Femur (tissue), 1 donor: ENCODE measurements around the gene CAMTA1.
"Not testable (repeated sequence)": the region's sequence is repeated elsewhere in the genome, so short reads cannot be mapped to it uniquely, and the experiment has no call there.

Experiments
- DNase-seq: peaks from one replicate; pipeline ENCODE4 v3.0.0-alpha.2; 2017

The CAMTA1 gene

DNA sequence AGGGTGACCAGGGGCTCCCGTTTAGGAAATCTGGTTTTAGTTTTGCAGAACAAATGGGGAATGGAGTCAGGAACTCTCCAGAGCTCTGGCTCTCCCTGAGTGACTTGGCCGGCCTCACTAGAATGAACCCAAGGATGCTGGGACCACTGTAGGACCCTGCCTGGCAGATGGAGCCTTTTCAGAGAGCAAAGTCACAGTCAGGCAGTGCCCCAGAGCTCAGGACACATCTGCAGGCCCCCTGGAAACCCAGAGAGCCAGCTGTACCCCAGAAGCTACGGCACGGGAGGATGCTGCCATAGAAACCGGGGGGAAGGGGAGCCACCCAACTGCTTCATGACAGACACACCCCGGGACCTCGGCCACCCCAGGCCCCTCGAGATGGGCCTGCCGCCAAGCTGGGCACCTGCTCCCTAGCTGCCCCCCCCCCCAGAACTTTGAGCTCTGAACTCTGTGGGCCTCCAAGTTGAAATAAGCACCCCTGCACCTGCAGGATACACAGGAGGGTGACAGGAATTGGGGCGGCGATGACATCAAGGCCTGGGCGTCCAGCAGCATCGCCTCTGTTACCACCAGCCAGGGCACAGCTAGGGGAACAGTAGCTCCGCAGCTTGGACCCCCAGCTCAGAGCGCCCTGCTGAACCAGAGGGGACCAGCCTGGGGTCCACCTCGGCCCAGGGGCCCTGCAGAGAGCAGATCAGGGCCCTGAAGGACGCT is 894.1 kb downstream of the CAMTA1 start:
- DNase-seq, result no peak

DNA sequence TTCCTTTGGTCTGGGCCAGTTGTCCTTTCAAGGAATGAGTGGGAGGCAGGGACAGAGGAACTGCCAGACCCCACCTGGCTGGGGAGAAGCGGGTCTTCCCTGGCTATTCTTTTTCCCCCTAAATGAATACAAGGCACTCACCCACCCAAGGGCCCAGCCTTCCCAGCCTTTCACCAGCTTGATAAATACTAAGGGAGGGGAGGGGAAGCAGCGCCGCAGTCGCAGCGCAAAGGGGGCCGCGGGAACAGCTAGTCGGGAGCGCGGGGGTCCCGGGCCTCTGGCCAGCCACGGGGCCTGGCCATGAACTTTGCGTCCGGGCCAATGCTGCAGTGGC is 894.6 kb downstream of the CAMTA1 start:
- DNase-seq, result no peak

DNA sequence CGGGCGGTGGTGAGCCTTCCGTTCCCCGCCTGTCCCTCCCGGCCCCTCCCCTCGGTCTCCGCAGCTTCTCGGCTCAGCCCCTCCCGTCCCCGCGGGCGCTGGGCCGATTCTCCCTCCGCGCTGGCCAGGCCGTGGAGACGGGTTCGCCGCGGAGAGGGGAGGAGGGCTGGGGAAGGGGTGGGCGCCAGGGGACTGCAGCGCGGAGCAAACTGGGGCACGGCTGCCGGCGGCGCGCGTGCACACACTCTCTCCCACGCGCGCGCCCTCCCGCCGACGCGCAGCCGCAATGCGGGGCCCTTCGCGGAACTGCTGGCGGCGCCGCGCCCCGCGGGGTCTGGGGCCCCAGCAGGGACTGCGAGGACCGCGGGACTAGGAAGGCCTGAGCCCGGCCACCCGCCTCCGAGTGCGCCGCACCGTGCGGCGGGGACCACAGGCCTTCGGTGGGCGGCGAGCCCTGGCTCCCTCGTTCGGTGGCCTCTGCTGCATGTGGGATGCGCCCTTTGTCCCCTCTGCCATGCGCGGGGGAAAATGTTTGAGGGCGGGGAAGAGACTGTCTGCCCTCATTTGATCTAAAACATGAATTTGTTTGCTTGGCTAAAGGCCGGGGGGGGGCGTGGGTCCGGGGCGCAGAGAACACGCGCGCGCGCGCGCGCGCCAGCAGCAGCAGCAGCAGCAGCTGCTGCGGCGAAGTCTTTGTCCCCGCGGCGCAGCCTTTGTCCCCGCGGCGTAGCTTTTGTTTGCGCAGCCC is 895.1 kb downstream of the CAMTA1 start:
- peak; percentile 83 for DNase-seq

DNA sequence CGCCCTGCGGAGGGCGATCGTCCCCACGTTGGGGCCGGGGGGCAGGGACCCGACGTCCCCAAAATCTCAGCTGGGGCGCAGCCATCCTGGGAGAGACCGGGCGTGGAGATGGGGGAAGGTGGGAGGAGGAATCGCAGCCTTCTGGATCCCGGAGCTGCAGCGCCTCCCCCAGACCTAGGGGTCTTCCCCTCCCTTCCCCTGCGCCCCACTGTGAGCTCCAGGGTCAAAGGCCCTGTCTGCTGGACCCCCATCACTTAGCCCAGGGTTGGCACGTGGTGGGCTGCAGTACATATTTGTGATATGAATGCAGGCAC is 895.7 kb downstream of the CAMTA1 start:
- no peak for DNase-seq

DNA sequence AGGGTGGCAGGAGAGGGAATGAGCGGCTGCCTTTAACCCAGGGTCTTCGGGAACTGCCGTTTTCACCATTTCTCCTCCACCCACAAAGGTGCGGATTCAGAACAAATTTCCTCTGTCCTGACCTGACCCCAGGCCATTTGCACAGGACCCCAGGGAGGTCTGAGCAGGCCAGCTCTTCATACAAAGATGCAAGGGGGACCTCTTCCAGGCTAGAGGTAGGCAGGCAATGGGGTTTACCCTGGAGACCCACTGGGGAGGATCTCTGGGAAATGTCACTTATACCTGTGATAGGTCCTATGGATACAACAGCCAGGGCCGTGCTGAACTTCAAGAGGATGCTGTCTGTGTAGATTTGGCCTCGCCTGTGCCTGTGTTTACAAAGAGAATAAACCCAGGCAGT is 896.1 kb downstream of the CAMTA1 start:
- no peak for DNase-seq

DNA sequence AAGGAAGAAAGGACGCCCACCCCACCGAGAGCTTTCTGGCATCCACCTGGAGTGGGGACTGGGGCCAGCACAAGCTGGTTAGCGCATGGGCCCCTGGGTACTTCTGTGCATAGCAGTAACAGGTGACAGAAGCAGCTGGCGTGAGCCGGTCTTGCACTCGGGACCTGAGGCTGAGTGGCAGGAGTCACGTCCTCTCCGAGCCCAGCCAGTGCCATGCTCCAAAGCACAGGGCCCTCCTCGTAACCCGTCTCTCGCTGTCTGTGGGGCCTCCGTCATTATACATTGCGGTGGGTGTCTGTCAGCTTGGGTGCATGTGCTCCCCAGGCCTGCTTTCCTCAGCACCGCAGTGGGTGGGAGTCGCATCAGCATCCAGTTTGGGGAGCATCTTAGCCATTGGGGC is 898.3 kb downstream of the CAMTA1 start:
- DNase-seq, result no peak

DNA sequence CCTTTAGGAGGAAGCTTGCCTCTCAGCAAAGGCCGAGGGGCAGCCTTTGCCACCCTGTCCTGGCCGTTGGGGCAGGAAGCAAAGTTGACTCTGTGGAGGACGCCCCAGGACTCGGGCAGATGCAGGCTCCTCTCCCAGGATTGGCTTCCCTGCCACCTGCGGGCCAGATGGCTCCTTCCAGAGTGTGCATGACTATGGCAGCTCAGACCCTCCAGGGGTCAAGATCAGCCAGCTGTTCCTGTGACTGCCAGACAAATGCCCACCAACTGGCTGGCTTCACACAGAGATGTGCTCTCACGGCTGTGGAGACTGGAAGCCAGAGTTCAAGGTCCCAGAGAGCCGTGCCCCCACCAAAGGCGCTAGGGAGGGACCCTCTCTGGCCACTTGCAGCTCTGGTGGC is 898.9 kb downstream of the CAMTA1 start:
- no peak for DNase-seq

DNA sequence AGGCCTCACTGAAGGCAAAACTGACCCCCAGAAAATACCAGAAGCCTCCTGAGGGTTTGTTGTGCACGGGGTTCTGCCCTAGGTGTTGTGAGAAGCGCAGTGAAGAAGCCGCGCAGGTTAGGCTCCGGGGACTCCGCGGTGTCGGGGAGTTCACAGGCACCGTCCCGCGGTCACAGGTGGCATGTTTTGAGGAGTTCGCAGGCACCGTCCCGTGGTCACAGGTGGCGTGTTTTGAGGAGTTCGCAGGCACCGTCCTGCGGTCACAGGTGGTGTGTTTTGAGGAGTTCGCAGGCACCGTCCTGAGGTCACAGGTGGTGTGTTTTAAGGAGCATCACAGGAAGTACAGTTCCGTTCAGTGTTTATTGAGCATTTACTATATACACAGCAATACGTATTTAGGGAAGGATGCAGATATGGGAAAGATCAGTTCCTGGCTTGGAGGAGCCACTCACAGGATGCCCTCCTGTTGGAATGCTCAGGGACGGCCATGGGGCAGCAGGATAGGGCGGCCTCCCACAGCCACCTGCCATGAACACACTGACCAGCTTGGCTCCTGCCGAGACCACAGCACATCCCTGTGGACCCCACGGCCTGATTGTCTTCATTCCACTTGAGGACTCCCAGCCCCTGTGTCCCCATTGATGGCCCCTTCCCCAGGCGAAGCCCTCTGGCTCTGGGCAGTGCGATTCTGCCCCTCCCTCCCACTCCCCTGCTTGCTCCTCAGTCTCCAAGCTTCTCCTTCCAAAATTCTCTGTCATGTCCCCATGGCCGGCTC is 899.8 kb downstream of the CAMTA1 start:
- DNase-seq, result no peak

DNA sequence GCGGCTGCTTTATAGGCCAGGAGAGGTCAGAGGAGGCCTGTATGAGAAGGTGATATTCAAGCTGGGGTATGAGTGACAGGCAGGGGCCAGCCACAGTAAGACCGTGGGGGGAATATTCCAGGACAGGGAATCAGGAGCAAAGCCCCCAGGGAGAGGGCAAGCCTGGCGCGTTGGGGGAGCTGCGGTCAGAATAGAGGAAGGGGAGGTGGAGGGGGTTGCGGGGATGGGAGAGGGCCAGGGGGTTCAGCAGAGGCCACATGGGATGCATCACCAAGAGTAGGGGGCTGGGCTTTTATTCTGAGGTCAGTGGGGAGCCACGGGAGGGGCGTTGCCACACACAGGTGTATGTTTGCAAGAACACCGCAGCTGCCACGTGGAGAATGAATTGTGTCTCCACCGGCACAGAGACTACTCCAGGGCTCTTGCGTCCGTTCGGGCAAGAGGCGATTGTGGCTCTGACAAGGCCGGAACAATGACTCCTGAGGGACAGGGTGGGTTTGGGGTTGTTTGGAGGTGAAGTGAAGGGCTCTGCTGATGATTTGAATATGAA is 901.1 kb downstream of the CAMTA1 start:
- DNase-seq, result no peak

DNA sequence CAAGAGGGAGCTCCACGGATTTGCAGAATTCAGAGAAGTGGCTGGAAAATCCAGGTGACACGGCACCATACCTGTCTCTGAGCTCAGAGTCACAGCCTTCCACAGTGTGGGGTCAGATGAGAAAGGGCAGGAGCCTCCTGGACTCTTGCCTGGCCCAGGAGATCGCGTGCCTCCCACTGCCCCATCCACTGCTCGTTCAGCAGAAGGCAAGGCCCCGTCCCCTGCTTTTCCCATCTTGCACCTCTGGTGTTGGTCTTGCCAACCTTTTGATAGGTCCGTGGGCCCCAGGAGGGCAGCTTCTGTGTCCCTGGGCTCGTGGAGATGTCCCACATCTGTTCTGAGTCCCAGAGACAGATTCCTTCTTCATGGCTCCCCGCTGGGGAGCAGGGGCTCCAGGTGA is 902.2 kb downstream of the CAMTA1 start:
- no peak for DNase-seq

DNA sequence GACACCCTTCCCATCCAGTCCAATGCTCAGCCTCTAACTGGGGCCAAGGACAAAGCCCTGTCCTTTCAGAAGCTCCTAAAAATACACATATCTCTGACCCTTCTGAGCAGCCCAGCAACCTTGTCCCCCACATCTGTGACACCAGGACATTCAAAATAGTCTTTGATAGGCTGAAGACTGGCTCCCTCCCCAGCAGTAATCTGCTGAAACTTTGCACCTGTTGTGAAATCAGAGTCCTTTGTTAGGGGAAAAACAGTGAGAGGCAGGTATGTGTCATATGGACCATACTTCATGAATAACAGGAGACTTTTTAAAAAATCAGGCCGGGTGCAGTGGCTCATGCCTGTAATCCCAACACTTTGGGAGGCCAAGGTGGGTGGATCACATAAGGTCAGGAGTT is 903.4 kb downstream of the CAMTA1 start:
- no peak for DNase-seq

DNA sequence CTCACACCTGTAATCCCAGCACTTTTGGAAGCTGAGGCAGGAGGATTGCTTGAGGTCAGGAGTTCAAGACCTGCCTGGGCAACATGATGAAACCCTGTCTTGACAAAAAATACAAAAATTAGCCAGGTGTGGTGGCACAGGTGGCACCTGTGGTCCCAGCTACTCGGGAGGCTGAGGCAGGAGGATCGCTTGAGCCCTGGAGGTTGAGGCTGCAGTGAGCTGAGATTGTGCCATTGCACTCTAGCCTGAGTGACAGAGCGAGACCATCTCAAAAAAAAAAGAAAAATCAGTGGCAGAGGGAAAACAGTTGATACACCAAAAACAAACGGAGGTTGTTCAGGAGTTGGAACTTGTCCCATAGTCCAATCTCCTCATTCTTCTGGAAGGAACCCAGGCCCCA is 904.1 kb downstream of the CAMTA1 start:
- not testable (repeated sequence) for DNase-seq

DNA sequence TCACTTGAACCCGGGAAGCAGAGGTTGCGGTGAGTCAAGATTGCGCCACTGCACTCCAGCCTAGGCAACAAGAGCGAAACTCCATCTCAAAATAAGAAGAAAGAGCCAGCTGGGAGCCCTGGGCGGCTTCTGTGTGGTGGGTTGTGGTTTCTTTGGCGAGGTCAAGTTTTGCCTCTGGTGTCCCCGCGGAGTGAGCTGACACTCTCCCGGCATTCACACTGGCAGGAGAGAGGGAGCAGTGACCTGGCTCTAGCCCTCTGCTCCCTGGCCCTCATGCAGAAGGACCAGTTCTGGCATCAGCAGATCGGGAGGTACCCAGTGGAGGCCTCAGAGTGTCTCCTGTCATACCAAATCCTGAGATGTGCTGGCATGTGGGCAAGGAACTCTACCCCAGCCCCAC is 904.8 kb downstream of the CAMTA1 start:
- no peak for DNase-seq

DNA sequence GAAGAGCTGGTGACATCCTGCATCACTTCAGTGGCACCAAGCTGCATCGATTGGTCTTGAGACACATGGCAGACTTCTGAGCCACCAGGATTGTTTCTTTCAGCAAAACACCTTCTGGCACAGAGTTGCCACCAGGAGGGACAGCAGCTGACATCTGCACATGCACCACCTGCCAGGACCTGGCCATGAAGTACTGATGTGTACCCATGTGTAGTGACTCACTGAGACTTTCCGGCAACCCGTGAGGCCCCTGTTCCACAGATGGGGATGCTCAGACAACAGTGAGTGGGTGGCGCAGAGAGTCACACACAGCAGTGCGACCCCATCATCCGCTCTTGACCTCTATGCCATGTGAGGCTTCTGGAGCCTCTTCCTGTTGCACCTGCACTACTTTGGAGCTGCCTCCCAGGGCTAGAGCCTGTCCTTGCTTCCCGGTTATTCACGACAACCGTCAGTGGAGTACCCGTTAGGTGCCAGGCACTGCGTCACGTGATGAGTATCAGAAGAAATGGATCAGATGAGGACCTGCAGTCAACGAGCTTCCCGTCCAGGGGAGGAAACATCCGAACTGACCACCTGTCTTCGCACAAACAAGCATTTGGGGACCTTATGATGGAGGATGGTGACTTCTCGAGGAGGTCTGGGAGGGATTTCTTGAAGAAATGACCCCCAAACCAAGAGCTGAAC is 905.4 kb downstream of the CAMTA1 start:
- no peak for DNase-seq

DNA sequence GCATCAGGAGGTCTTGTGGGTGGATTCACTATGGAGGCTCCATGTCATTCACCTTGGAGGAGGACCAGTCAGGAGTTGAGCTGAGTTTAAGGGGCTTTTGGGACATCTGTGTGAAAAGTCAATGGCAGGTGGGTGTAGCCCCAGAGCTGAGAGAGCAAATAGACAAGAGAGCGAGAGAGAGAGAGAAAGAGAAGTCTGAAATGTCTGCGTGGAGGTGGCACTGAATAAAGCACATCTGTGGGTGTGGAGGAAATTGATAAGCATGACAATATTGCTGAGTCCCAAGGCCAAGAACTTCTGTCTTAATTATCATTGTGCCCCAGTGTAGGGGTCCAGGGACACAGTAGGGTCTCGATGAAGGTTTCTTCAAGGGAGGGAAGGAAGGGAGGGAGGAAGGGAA is 906.3 kb downstream of the CAMTA1 start:
- DNase-seq, result no peak

DNA sequence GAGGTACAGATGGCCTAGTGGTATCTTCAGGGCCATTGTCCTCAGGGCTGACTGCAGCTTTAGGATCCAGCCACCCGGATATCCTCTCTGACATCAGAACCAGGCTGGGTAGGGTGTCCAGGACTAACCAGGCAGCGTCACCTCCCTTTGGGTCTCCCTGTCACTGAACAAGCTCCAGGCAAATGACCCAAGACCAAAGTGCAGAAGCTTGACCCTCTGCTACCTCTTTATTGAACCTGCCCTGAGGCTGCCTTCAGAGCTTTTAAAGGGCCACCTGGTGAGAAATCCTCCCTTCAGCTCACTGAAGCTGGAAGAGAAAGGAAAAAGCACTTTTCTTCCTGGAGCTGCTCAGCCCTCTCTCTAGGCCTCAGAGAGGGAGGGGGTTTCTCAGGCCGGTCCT is 906.8 kb downstream of the CAMTA1 start:
- DNase-seq, result no peak

DNA sequence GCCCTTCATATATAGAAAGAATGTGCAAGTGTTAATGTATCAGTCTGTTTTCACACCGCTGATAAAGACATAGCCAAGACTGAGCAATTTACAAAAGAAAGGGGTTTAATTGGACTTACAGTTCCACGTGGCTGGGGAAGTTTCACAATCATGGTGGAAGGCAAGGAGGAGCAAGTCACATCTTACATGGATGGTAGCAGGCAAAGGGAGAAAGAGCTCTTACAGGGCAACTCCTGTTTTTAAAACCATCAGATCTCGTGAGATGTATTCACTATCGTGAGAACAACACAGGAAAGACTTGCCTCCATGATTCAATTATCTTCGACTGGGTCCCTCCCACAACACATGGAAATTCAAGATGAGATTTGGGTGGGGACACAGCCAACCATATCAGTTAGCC is 907.8 kb downstream of the CAMTA1 start:
- not testable (repeated sequence) for DNase-seq

DNA sequence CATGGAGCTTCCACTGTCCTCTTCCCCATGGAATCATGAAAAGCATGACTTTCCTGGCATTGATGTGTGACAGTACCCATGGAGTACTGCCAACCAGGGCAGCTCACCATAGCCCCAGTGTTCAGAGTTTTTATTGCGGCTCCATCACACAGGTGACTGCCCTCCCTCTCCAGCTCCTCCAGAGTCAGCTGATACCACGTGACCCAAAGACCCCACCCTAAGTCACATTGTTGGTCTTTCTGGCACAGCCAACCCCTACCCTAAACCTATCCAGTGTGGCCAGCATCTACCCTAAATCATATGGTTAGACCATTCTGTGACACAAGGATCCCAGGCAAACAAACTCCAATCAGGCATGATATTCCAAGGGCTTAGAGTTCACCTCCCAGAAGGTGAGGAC is 908.4 kb downstream of the CAMTA1 start:
- no peak for DNase-seq

DNA sequence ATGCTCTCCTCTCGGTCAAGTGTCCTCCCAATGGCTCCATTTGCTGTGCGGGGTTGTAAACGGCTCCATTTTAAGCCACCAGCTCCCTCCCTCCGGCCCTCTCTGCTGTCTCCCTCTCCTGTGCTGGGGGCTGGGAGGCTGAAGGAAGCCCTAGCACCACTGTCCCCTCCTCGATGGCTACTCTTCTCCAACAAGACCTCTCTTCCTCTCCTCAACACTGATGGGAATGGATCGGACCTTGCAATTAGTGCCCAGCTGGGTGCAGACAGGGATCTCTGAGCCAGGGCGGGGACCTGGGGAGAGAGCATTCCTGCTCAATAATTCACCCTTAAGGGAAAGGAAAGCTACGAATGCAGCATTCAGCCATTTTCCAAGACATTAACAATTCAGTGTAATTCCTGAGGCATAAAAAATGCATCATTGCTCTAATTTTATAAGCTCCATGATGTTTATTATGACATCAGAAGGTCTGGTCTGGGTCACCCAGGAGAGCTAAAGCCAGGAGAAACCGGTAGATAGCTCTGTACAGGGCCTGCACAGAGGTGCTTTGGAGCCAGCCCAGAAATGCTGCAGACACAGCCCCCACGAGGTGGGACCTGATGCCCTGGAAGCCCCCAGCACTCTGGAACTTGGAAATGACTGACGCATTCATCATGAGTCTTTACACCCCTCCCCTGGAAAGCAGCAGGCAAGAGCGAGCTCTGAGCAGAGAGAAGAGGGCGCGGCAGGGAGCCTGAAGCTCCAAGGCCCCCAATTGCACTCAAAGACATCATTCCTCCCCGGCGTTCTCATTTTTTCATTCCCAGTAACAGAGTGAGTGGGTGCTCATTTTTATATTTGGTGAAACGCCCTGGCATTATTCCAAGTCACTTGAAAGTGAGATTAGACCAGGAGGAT is 909.6 kb downstream of the CAMTA1 start:
- no peak for DNase-seq

DNA sequence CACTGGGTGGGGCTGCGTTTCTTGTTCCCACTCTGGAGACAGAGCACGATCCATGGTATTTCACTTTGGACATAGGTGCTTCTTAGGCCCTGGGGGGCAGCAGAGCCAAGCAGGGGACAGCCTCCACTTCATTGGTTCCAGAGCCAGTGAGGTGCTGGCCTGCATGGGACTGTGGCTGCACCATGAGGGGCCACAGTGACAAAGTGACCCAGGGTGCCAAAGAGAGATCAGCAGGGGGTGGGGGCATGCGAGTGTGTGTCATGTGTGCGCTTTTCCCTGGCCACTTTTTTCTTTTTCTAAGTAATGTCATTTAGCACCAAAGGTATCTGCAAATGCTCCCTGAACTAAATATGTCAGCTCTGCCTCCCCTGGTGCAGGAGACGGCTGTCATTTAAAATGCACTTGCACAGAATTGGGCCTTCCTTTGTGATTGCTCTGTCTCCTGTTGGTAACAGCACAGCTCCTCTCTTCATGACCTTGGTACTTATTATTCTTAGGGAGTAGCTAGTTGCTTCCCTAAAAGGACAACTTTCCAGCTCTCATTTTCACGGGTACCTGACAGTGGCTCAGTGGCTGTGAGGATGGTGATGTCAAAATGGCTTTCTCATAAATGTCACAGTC is 910.4 kb downstream of the CAMTA1 start:
- DNase-seq, result no peak

DNA sequence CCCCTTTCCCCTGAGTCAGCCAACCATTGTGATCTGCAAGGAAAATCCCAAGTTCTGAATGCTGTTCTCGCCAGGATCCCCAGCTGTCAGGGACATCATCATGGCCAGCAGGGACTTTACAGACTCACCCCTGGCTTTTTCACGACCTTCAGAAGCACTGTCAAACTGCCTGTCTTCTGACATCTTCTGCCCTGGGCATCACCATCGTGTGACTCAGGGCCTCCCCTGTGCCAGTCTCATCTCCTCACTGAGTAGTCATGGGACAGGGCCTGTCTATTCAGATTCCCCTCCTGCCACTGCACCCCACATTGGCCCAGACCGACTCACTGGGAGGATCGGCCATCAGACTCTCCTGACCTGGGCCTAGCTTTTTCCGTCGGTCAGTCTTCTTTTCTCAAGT is 913.4 kb downstream of the CAMTA1 start:
- no peak for DNase-seq

DNA sequence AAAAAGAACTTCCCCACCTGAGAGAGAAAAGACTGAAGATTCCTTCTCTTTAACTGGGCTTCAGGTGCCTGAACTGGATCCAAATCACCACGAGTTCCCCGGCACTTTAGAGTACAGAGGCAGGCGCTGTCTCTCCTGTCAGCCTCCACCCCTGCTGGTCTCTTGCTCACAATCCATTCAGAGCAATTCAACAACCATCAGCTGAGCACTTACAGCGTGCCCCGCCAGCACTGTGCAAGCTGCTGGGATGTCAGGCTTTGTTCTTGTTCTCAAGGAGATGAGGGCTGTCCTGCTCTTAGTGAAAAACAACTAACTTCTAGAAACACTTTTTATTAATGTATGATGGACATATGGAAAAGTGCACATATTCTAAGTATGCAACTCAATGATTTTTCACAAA is 917.1 kb downstream of the CAMTA1 start:
- no peak for DNase-seq
